Forelimb muscle (tissue), 1 donor: ENCODE measurements around the gene DLGAP3. TPM values are rescaled to one million over a fixed set of nuclear protein-coding genes. Genes with fewer than 3 reads are reported as not detected.
A peak's percentile ranks its signal among the peaks of the same experiment; 100 is the strongest.

Experiments
- DNase-seq: peaks from one replicate; pipeline ENCODE4 v3.0.0-alpha.2; 2013; ENCODE audit warnings: low read depth
- polyA plus RNA-seq: library from polyadenylated mRNA; unstranded; fragments of 120-200 nt; gene quantifications from one replicate; pipeline ENCODE4 v1.2.1, GENCODE V29; 2013; ENCODE audit not compliant: insufficient read length

DLGAP3 gene
- polyA plus RNA-seq, 1 donor, result 0.16 TPM

DNA sequence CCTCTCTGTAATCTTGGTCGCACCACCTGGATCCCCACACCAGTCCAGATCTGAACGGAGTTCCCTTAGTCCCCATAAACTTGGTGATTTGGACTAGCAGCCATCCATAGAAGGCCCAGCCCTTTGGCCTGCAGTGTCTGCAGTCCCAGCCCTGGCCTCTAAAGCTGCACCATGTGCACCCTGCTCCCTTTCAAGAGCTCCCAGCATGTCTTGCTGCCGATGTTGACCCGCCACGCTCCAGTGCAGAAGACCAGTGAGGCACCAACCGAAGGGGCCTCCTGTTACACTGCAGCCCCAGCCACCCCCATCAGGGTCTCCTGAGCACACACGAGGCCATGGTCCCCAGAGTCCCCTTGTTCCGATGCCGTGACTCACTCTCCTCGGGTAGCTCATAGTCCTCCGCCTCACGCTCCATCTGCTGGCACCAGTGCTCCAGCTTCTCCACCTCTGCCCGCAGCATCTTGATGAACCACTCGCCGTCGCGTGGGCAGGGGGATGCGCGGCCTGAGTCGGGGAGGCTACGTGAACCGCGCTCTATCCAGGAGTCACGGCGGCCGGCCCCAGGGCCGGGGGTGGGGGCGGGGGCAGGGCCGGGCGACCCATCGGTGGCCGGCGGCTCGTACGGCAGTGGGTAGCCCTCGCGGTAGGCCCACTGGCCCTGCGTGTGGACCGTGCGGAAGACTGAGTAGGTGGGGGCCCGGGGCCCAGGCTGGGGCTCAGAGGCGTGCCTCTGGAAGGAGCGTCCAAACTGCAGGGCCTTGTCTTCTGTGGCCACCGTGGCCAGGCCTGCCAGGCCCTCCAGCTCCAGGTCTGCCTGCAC, 61.0 kb downstream of the DLGAP3 start:
- no peak for DNase-seq

DNA sequence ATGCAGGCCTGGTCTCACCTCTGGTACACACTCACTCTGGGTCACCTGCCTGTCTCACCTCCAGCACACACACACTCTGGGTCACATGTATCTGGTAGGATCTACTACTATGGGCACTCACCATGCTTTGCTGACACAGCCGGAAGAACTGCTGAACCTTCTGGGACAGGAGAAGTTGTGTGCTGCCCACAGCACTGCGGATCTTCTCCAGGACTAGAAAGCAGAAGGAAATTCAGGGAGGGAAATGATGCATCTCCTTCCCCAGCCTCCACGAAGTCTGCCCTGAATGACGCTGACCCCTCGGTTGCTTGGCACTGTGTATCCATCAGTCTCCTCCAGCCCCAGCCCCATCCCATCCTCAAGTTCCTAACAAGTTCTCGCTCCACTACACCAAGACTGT, 62.0 kb downstream of the DLGAP3 start:
- no peak for DNase-seq

DNA sequence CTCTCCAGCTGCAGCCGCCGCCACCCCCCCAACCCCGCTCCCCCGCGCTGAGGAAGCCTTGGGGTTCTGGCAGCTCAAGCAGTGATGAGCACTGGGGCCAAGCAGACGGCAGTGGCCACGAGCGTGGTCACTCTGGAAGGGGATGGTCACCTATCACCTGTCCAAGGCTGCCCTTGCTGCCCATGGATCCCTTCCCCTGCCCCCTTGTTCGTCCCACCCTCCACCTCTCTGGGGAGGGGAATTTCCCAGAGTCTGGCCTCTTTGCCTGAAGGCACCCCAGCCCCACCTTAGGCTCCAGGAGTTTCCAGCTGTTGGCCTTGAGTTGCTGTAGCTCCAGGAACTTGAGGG, 62.7 kb downstream of the DLGAP3 start:
- DNase-seq, result no peak

DNA sequence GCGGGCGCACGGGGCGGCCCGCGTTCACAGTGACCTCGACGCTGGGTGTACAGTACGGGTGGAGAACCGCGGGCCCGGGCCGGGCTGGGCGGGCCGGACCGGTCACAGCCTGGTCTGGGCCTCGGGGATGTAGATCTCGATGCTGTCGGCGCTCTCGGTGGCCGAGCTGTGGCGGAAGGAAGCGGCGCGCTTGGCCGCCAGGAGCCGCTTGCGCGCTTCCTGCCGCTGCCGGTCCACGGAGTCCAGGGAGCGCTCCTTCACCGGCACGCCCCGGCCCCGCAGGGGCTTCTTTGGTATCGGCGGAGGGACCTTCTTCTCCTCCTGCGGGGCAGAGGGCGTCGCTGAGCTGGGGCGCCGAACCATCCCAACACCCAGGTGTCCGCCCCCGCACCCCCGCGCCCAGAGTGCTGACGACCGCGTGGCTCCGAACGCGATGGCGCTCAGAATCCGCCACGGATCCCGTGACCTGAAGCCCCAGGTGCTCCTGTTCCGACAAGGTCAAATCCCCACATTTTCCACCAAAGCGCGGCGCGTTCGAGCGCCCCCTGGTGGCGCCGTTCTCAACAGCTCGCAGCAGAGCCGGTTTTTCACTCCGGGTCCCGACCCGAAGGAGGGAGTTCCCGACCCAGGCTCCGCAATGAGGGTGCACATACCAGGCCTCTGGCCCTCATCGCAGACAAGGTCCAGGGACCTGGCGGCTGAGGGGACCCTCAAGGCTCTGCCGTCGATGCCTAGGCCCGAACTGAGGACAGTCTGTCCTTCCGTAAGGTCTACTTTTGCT, 63.3 kb downstream of the DLGAP3 start:
- peak; percentile 43 for DNase-seq

DNA sequence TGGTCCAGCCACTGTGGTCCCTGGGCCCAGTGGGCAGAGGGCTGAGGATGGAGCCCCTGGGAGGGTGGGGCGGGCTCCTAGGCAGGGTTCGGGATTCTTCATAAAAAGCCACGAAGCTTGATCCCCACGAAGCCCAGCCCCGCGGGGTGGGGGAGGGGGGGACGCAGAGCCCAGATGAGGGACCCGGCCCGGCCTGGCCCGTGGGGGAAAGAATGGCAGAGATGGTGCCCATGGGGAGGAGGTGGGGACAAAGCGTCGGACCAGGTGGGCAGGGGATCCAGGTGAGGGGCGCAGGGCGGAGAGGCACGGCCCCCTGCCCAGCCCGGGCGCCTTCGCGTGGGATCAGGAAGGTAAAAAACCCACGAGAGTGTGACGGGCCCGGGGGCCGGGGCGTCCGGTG, 63.9 kb downstream of the DLGAP3 start:
- DNase-seq, result no peak

DNA sequence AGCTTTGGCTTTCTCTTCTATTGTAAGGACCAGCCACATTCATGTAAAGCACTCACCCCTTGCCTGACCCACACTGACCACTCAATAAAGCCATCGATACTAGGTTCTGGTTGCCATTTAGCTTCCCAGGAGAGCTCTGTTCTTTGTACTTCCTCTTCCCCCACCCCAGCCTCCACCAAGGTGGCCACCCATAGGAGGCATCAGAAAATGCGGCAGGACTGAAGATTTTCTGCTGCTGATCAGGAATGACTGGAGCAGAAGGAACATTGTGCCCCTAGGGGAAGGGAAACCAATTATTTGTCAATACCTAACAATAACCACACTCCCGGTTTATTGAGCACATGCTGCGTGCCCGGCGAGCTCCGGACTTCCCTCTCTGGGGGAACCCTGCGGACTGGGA, 64.7 kb downstream of the DLGAP3 start:
- no peak for DNase-seq

DNA sequence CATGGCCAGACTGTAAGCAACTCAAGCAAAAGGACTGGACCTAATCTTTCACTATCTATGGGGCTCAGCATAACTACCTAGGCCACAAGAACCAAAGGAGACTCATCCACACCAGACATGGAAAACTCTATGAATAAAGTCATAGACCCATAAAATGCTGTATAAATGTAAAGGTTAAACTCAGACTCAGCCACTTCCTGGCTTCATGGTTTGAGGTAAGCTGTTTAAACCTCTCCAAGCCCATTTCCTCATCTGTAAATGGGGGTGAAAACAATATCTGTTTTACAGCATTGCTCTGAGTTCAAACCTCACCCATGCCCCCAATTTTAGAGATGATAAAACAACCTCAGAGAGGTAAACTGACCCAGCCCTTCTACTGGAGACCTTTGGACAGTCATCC, 65.9 kb downstream of the DLGAP3 start:
- no peak for DNase-seq

DNA sequence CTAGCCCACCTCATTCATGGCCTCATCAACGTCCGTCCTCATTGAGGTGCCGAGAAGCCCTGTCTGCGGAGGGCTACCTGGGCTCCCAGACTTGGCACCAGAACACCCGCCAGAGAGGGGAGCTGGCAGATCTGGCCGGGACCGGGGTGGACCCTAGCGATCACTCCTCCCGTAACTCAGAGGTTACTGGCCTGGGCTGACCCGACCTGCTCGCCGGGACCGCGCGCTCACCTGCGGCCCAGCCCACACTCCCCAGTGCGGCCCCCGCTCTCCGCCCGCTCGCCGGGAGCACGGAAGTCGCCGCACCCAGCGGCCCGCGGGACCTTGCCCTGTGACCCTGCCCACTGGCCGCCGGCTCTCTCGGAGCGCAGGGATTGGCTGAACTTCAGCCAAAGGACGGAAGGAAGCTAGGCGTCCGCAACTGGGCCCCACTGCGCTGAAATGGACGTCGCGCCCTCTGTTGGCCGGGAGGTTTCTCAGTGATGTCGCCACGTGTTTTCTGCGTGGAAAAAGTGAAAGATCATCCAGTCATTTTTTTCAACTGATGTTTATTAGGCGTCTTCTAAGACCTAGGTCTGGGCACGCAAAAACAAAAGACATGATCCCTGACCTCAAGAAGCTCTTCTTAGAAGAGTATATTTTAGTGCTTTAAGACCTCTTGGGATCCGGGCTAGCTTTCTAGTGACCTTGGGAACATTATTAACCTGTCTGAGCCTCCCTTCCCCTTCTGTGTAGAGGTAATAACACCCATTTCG, 69.8 kb downstream of the DLGAP3 start, which contains the start of gene SMIM12:
Gene SMIM12 (minus strand): TSS at position 304 of the 755 bp plus-strand sequence. CDS start 3,772 bp downstream, outside the sequence.
- peak; percentile 91 for DNase-seq

DNA sequence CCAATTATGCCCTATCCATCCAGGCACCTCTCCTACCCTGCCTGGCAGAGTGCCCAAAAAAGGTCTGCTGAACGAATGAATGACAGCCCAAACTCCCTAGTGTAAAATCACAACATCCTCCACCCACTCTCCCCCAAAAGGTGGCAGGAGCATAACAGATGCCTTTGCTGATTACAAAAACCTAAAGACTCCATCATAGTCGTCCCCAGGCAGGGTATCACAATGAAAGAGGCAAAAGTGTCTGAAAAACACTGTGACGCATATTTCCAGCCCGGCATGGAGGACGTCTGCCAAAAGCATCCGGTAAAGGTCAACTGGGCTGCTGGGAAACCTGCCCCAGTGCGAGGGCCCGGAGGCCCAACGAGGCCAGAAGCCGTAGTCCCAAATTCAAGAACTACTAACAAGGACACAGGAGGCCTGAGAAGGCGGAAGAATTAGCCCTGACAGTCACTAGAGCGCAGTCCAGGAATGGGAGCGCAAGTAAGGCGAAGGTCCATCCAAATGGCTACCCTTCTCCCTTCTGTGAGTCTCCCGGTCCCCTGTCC, 70.5 kb downstream of the DLGAP3 start:
- no peak for DNase-seq

DNA sequence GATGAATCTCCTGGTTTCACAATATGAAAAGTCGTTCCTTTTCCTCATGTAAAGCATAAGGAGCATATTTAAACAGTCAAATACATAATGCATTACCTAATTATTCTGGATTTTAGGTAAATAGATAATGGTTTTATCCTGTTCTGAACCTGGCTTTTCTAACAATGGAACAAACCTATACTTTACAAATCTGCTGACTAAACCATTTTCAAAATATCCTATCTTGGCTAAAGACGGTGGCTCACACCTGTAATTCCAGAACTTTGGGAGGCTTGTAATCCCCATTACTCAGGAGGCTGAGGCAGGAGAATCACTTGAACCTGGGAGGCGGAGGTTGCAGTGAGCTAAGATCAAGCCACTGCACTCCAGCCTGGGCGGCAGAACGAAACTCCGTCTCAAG, 72.8 kb downstream of the DLGAP3 start:
- no peak for DNase-seq

DNA sequence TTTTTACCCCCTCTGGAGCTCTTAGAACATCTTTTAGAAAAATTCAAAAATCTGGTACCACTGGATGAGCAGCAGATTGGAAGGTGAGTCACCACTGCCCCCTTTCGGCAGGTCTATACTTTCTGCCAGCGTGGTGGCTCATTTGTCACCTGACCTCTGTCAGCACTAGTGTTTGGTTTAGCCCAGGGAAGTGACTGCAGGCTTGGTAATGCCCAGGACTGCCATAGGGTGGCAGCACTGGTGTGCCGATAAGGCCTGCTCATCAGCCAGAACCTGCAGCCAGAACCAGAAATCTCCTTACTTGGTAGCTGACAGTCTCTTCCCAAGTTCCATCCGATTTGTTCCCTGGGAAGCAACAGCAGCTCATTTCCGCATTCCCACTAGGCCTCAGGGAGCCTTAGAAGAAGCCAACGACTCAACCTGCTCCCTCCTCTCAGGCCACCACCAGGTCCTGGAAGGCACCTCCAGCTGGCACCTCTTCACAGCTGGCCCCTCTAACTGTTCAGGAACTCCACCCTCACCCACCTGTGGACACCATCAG, 76.7 kb downstream of the DLGAP3 start:
- peak; percentile 41 for DNase-seq

DNA sequence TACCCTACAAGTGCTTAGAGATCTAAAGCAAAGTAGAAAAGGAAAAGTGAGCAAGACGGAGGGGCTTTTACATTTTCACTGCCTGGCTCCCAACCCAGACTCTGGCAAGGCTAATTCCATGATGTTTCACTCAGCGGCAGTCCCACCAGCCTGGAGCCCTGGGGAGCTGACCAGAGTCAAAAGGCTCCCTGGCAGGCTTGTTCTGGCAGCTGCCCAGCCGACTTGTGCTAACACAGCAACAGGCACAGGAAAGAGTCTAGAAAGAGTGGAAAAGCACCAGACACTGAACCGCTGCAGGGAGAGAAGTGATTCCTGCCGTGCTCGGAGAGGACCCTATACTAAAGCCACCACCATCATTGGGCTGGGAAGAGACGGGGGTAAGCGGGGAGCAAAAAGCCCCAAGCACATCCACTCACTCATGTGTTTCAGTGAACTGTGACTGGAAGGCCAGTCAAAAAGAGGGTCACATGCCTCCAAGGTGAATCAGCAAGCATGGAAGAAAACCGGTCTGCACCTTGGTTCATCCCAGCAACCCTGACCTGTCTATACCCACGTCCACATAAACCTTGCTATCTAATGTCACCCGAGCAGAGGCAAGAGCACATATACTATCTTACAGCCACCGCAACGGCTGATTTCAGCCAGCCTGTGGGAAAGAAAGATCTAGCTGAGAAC, 77.9 kb downstream of the DLGAP3 start:
- no peak for DNase-seq

DNA sequence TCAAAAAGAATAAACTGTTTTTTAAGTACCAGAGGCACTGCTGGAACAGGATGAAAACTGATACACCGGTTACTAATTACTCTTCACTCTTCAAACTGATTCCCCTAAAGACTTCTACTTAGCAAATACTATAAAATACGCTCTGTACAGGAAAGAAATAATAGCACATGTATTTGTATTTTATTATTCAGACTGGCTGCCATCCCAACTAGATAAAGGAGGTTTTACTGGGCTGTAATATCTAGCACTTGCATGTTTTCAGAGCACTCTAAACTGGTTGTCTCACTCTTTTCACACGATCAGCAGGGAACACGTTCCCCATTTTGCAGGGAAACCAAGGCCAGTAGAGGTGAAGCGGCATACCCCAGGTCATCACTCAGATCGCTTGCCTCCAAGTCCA, 79.1 kb downstream of the DLGAP3 start:
- DNase-seq, result no peak

DNA sequence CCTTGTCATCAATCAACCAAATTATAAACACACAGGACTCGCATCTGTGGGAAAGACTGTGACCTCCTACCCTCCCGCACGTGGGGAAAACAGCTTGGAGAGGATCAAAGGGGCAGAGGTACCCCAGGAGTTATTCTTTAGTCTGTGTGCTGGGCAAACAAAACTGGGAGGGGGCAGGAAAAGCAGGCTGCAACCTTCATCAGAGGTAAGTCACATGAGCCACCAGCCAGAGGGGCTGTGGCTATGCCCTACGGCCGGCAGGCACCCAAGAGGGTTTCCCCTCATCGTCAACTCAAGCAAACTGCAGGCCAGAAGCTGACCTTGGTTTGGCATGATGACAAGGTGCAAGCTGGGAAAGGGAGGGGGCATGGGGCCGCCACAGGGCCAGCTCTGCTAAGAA, 82.4 kb downstream of the DLGAP3 start:
- no peak for DNase-seq

DNA sequence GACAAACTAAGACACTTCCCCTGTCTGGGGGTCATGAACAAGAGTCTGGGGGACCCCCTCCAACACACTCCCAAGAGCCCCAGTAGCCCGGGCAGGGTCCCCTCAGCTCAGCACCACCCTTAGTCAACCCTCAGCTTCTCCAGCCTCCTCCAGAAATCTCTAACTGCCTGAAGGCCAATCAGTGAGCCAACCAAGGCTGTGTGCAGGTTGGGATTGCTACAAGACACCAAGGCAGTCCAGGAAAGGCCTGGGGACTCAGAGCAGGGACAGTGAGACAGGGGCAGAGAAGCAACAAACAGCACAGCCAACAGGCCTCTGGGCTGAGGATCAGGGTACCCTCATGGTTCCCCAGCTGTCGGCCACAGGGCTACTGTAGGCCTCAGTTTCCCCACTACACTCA, 83.2 kb downstream of the DLGAP3 start:
- DNase-seq, result no peak

DNA sequence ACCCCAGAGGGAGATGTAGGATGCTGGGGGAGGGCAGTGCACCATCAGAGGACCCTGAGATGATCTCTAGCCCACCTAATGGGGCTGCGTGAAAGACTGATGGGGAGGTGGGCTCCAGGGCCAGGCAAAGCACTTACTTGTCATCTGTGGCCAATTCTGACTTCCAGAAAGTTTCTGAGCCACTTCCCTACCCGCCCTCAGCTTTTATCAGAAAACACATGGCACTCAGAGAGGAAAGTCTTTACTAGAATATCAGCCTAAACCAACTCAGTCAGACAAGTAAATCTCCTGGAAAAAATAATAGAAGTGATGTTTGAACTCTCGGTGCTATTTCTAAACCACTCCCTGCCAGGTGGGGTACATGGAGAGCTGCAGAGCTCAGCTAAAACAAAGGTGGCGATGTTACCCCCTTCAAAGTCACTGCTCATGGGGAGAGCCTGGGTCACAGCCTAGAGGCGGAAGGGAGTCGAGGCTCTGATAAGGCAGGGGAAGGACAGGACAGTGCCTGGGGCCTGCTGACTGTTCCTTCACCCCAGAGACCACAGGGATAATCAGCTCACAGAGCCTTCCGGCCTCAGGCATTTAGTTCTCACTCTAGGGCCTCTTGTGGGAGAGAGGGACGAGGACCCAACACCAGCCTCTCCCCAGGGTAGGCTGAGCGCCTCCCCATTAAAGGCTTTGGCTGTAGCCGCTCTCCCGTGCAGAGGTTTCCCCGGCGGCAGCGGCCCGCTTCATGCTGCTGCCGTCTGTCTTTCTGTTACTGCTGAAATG, 84.1 kb downstream of the DLGAP3 start:
- DNase-seq, result no peak

DNA sequence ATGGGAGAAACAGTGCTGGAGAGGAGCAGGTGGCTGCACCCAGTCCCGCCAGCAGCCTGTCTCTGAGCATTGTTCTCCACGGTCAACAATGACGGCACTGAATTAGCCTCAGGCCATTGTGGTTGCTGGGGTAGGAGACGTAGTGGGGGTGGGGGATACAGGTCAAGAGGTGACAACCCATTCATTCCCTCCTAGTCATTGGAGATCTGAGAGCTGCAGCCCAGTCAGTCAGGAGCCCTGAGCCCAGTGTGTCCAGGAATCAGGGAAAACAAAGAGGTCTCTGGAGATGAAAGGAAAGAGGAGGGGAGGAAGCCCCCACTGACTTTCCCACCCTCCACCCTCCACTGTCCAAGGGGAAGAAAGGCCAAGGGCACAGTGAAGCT, 85.2 kb downstream of the DLGAP3 start:
- no peak for DNase-seq

DNA sequence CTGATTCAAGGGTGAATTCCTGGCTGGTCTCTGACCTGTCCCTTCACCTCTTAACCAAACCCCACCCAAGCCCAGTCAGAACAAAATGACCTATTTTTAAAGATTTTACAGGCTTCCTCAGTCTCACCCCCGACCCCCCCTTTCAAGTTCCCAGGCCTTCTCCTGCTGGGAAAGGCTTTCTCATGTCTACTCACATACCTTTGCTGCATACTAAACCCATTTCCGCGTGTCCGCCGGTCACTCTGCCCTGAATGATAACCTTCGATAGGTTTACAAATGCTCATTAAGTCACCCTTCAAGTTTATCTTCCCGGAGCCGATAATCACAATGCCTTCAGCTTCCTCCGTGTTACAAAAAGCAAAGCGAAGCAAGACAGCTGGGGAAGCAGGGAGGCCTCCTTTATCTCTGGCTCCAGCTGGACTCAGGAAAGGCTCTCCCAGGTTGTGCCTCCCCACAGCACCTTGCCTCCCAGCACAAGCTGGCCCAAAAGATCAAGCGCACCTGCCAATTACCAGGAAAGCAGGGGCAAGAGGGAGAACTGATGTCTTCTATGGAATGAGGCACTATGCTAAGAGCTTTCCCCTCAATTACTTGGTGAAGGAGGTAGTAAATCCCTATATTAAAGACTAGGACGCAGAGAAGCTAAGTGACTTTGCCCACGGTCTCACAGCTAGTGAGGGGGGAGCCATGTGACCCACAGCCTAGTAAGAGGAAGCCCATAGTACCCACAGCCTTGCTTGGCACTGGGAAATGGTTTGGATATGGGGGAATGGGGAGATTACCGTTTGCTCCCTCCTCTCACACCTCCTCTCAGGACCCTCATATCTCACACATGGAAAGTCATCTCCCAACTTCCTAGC, 85.8 kb downstream of the DLGAP3 start:
- no peak for DNase-seq

DNA sequence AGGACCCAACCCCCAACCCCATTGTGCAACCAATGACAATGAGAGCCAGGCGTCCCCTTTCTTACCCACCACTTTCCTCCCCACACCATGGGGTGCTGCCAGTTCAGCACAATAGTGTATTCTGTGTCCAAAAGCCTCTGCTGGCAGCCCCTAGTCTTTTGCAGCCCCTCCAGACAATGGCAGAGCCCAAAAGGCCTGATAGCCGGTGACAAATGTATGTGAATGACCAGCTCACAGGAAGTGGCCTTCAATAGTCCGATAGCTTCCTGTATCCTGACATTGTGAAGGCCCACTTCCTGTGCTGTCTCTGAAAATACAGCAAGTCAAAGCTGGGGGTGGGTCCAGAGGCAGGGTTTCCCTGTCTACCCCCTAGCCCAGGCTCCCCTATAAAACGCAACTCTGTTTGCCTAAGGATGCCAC, 86.5 kb downstream of the DLGAP3 start:
- no peak for DNase-seq

DNA sequence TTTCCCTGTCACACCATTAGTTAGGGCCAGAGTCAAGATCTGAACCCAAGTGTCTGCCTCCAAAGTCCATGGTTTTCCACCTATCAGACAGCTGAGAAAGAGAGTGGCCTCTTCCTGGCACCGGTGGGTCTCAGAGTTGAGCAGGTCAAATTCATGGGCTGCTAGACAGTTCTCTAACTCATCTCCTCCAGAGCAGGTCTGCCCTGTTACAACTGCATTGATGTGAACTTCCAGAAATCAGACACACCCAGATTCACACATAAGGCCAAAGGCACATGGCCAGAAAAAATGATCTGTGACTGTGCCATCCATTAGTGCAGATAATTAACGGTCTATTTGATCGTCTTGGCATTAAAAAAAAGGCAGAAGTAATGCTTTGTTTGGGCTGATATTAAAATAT, 87.4 kb downstream of the DLGAP3 start:
- DNase-seq, result no peak
